GM21737 (cell line): Measurements from ENCODE around the gene CTDSPL2.
"Not testable (repeated sequence)": the region's sequence is repeated elsewhere in the genome, so short reads cannot be mapped to it uniquely, and the experiment has no call there.

Experiments used
- ATAC-seq: cut with Tn5 transposase; IDR thresholded peaks from one replicate; pipeline ENCODE4 v1.9.1; 2021; ENCODE audit warnings: mild to moderate bottlenecking, moderate library complexity; ENCODE audit not compliant: unreplicated experiment

The CTDSPL2 gene

GRCh38 chr15:44482090-44482489 is 54.7 kb downstream of the CTDSPL2 start:
- no peak for ATAC-seq

DNA sequence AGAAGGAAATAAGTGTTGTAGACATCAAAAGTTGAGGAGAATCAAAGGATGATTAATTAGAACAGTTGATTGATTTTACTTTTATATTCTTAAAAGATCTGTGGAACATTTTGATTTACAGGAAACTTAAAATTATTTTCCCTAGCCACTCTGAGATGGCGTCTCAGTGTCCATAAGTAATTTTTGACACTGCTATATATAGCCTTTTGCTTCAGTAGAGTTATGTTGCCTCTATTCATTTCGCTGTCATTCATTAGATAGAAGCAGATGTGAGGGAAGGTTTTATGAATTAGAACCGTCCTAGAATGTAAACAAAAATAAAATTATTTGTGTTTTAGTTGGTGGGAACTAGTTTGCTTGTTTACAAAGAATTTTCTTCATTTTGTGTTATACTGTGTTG is 58.5 kb downstream of the CTDSPL2 start:
- no peak for ATAC-seq

DNA sequence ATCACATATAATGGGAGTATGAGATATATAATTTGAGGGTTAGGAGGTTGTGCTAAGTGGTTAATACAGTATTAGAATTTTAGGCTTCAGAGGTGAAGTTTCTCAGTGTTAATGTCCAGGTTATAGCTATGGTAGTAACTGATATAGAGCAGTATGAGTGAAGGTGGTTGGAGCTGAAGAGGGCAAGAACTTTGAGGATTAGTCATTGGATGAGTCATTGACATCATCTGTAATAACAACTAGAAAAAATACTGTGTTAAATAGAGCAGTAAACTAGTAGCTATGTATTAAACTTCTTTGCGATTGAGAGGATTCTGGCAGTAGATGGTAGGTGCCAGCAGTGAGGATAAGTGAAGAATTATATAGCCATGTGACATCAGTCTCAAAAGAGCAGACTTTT is 62.0 kb downstream of the CTDSPL2 start:
- no peak for ATAC-seq

GRCh38 chr15:44490622-44491021 is 63.2 kb downstream of the CTDSPL2 start:
- no peak for ATAC-seq

DNA sequence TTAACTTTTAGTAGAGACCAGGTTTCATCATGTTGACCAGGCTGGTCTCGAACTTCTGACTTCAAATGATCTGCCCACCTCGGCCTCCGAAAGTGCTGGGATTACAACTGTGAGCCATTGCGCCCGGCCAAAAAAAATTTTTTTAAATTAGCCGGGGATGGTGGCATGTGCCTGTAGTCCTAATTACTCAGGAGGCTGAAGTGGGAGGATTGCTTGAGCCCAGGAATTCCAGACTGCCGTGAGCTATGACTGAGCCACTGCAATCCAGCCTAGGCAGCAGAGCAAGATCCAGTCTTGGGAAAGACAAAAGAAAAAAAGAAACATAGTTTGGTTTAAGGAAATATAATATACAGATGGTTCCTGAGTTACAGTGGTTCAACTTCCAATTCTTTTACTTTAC is 64.6 kb downstream of the CTDSPL2 start:
- no peak for ATAC-seq

DNA sequence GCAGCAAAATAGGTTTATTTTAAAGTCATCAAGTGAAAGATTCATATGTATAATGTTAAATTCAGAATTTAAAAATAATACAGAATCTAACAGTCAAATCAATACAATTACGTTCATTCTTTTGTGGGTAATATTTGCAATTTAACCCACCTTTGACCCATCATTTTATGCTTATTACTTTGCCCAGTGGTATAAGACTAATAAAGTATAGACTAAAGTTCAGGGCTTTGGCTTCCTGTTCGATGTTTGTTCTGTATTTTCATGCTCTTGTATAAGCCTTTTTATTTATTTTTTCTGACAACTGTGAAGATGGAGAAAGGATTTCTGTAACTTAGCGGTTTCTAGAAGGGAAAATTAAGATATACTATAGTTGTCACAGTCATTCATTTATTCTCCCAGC is 65.2 kb downstream of the CTDSPL2 start:
- no peak for ATAC-seq

DNA sequence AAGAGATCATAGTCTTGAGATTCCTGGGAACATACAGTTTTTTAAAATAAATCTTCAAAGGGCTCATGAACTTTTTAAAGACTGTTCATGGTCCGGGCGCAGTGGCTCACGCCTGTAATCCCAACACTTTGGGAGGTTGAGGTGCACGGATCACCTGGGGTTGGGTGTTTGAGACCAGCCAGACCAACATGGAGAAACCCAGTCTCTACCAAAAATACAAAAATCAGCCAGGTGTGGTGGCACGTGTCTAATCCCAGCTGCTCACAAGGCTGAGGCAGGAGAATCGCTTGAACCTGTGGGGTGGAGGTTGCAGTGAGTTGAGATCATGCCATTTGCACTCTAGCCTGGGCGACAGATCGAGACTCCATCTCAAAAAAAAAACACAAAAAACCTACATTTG is 68.1 kb downstream of the CTDSPL2 start:
- no peak for ATAC-seq

DNA sequence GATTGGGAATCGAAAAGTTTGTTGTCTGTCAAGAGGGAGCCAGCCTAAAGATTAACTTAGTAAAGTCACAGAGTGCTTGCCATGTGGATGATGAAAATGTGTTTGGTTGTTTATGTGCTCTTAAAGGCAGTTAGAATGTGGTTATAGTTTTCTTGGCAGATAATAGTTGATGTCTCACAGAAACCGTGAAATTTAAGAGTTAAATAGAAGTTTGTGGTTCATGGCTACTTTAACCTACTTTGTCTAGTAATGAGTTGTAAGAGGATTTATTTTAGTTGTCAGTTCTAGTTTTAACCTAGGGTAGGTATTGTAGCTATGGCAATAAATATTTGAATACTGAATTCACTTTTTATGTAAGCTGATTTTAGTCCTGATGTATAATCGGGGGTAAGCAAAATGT is 73.1 kb downstream of the CTDSPL2 start:
- no peak for ATAC-seq

DNA sequence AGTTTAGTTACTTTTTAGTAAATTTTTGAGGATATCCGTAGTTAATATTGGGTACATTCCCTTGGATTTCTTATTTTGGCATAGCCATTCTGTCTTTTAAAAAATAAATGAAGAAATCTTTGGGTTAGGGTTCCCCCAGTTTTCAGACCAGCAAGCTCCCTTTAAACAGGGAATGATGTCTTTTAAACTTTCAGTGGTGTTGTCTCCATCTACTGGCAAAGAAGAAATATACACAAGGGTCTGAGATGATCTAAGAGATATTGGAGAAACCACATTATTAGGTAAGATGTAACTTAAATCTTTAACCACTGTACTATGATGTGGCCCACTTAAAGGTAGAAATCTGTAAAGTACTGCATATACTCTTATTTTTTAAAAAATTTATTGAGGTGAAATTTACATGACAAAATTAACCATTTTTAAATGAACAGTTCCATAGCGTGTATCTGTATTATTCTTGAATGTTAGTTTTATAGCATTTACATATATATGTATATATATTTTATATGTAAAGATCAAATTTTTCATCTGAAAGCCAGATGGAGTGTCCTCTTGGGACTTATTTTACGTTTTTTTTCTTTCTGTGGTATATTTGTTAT is 74.4 kb downstream of the CTDSPL2 start:
- no peak for ATAC-seq

- no peak for ATAC-seq
Measured at GRCh38 chr15:44516436-44516835, 89.0 kb downstream of the CTDSPL2 start.

DNA sequence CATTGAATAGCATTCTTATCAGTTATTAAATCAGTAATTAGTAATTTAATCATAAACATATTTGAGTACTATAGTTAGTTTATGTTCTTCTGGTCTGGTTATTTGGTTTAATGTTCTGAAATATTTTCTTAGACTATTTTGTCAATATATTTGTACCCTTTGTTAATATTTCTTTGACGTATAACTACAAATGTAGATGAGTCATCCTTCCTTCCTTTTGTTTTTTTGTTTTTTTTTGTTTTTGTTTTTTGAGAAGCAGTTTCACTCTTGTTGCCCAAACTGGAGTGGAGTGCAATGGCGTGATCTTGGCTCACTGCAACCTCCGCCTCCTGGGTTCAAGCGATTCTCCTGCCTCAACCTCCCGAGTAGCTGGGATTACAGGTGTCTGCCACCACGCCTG is 92.1 kb downstream of the CTDSPL2 start:
- ATAC-seq: no peak

GRCh38 chr15:44525018-44525417 is 97.6 kb downstream of the CTDSPL2 start:
- ATAC-seq: no peak

DNA sequence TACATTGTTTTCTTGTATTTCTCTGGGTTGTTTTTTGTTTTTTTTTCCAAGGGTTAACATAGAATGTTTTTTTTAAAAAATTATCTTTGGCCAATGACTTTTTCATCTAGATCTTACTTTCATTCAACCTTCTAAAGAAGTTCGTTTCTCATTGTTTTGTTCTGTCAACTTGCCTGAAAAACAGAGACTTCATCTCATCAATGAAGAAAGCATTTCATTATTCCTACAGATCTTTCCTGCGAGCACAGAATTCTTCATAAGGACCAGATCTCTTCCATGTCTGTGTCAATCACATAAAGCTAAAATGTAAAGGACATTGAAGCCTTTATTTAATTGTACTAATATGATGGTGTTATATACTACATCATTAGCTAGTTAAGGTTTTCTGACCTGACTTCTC is 99.8 kb downstream of the CTDSPL2 start:
- ATAC-seq: no peak

DNA sequence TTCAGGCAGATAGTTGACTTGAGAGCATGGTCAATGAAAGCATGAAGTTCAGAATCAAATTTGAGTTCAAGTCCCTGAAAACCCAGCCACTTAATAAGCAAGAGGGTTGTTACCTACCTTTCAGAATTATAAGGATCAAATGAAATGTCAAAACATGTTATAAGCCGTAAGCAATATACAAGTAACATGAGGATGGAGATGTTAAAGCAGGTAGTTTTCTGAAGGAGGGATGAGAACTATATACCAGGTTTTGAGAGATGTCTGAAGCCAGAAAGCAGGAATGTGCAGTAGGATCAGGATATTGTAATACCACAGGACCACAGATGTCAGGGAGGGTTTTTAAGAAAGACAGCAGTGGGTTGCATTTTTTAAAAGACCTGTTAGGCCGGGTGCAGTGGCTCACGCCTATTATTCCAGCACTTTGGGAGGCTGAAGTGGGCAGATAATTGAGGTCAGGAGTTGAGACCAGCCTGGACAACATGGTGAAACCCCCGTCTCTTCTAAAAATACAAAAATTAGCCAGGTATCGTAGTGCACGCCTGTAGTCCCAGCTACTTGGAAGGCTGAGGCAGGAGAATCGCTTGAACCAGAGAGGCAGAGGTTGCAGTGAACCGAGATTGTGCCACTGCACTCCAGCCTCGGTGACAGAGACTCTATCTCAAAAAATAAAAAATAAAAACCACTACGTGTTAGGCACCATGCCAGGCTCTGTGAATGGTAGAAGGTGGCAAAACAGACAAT is 102.6 kb downstream of the CTDSPL2 start:
- ATAC-seq: no peak

DNA sequence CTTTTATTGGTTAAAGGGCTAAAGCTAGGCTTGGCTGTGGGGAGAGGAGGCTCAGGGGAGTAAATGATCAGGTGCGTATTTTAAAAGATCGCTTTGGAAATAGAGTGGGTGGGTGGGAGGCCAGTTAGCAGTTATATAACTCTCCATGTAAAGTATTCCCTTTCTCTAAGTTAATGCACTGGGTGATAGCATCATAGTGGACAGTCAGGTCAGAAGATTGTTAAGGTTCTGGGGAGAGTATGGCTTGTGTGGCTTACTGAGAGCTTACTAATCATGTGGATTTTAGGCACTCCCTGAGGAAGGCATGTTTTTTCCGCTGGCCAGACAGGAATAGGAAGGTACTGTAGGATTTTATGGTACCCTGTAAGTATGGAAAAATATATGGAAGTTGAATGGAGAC is 103.2 kb downstream of the CTDSPL2 start:
- ATAC-seq: no peak

GRCh38 chr15:44532275-44532674 is 104.8 kb downstream of the CTDSPL2 start:
- ATAC-seq: not testable (repeated sequence)

- ATAC-seq: no peak
Measured at GRCh38 chr15:44532689-44533088, 105.3 kb downstream of the CTDSPL2 start.

- ATAC-seq: no peak
Measured at GRCh38 chr15:44535092-44535491, 107.7 kb downstream of the CTDSPL2 start.

- ATAC-seq: no peak
Measured at GRCh38 chr15:44535523-44536301, 108.3 kb downstream of the CTDSPL2 start.

DNA sequence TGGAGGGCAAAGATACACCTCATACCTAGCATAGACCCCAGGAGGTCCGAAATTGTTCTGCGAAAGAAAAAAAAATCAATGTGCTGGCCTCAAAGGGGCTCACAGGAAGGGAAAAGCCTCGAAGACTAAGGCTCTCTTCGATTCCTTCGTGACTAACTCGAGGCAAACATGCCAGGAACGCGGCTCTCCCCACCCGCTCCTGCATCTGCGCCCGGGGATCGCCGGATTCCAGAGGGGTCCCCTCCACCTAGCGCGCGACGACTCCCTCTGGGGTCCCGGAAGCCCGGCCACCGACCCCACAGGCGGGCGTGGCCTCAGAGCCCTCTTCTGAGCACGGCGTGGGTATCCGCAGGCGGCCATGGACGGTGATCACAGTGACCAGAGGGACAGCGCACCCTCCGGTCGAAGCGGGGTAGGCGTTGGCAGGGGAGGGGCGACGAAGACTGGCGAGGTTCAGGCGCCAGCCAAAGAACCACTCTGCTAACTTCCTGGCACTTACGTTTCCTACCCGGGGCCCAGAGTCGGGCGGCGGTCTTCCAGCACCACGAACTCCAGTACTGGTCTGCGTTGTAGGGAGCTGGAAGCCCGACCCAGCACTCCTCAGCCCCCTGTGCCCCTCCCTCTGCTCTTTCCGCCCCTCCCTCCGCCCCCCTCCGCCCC is 109.0 kb downstream of the CTDSPL2 start:
- ATAC-seq: peak; percentile 62

- ATAC-seq: peak; percentile 79
Measured at GRCh38 chr15:44536962-44537734, 109.7 kb downstream of the CTDSPL2 start, which contains the start of gene EIF3J. Gene EIF3J (plus strand): TSS chr15:44537147. CDS start chr15:44537195, 48 bp downstream.
